LNCaP clone FGC (cell line): ENCODE measurements around the gene AXIN2.

Experiments used
- DNase-seq: peaks from one replicate; pipeline ENCODE4 v3.0.0-alpha.2; 2011; ENCODE audit warnings: low read depth
- H3K4me3 ChIP-seq: 2 replicates; pipeline ENCODE4 v1.5.1; 2011; ENCODE audit warnings: mild to moderate bottlenecking, low read depth, low read length, control low read depth
- TF ChIP-seq, protein P1 (sequence below): IDR thresholded peaks from 2 replicates; pipeline ENCODE4 v1.5.1; 2012; ENCODE audit warnings: mild to moderate bottlenecking; ENCODE audit not compliant: control insufficient read depth, insufficient read depth; ENCODE audit errors: extremely low read depth

The AXIN2 gene

GRCh38 chr17:65553646-65554552 is 7.5 kb downstream of the AXIN2 start:
- TF ChIP-seq, protein P1, sequence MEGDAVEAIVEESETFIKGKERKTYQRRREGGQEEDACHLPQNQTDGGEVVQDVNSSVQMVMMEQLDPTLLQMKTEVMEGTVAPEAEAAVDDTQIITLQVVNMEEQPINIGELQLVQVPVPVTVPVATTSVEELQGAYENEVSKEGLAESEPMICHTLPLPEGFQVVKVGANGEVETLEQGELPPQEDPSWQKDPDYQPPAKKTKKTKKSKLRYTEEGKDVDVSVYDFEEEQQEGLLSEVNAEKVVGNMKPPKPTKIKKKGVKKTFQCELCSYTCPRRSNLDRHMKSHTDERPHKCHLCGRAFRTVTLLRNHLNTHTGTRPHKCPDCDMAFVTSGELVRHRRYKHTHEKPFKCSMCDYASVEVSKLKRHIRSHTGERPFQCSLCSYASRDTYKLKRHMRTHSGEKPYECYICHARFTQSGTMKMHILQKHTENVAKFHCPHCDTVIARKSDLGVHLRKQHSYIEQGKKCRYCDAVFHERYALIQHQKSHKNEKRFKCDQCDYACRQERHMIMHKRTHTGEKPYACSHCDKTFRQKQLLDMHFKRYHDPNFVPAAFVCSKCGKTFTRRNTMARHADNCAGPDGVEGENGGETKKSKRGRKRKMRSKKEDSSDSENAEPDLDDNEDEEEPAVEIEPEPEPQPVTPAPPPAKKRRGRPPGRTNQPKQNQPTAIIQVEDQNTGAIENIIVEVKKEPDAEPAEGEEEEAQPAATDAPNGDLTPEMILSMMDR, result no peak
- no peak overlapping the region for H3K4me3 ChIP-seq

DNA sequence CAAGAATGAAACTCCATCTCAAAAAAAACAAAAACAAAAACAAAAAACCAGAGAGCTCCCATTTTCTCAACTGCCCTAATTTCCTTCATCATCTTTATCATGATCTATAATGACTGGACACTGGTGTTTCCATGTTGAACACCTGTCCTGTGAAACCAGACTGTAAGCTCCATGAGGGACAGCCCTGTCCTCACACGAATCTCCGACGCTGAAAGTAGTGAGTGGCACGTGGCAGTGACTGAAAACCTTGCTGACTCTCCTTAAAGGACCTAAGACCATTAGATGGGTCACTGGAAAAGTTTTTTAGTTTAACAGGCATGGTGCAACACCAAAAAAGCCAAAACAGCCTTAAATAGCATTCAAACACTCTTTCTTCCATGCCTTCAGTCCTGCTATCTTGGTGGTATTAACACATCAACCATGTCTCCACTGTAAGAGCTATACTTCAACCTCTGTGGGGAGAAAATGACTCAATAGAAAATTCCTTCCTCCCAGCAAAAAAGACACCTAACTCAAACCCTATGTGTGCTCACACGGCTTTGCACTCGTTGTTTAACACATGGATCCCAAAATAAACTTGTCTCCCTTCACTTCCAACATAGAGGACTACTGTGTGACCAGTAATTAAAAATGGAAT is 8.3 kb downstream of the AXIN2 start:
- no peak overlapping the region for H3K4me3 ChIP-seq
- no peak for DNase-seq
- TF ChIP-seq, protein P1, result no peak

More at GRCh38 chr17:65553646-65554552, 7.5 kb downstream of the AXIN2 start:
- no peak for DNase-seq

- H3K4me3 ChIP-seq, result no peak overlapping the region
- TF ChIP-seq, protein P1, result no peak
- no peak for DNase-seq
Measured at GRCh38 chr17:65552214-65552613, 9.2 kb downstream of the AXIN2 start.

- H3K4me3 ChIP-seq, result no peak overlapping the region
- TF ChIP-seq, protein P1, result no peak
- DNase-seq, result no peak
Measured at GRCh38 chr17:65551267-65552040, 10.0 kb downstream of the AXIN2 start.

- no peak for DNase-seq
- H3K4me3 ChIP-seq, result no peak overlapping the region
- TF ChIP-seq, protein P1, result no peak
Measured at GRCh38 chr17:65550758-65551157, 10.7 kb downstream of the AXIN2 start.

DNA sequence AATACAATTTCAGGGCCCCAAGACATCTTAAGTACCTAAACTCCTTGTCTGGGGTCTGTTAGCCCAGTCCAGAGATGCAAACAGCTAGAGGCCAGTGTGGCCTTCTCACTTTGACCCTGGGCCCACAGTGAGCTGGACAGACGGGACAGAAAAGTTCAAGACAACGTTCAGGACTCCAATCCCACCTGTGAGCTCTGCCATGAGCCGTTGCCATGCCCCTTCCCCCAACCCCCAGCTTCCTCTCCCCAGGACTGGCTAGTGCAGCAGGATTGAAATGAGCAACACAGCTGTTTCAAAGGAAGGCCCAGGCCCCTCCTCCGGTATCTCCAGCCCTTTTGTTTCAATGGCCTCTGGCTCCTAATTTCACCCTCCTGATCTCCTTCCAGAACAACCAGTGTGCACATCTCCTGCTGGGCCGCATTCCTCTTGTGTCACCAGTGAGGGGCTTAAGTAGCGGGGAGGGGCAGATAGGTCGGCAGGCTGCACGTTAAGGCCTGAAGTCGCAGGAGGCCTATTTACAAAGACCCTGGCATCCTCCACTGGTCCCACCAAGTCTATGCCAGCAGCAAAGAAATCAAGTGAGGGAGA is 11.3 kb downstream of the AXIN2 start:
- no peak for DNase-seq
- H3K4me3 ChIP-seq, result no peak overlapping the region
- TF ChIP-seq, protein P1, result no peak
